ENCODE data around the gene RPL39. TPM values are rescaled to one million over a fixed set of nuclear protein-coding genes. Genes with fewer than 3 reads are reported as not detected.

Gene RPL39
- 1,978 and 2,317 TPM in 2 replicates for total RNA-seq

DNA sequence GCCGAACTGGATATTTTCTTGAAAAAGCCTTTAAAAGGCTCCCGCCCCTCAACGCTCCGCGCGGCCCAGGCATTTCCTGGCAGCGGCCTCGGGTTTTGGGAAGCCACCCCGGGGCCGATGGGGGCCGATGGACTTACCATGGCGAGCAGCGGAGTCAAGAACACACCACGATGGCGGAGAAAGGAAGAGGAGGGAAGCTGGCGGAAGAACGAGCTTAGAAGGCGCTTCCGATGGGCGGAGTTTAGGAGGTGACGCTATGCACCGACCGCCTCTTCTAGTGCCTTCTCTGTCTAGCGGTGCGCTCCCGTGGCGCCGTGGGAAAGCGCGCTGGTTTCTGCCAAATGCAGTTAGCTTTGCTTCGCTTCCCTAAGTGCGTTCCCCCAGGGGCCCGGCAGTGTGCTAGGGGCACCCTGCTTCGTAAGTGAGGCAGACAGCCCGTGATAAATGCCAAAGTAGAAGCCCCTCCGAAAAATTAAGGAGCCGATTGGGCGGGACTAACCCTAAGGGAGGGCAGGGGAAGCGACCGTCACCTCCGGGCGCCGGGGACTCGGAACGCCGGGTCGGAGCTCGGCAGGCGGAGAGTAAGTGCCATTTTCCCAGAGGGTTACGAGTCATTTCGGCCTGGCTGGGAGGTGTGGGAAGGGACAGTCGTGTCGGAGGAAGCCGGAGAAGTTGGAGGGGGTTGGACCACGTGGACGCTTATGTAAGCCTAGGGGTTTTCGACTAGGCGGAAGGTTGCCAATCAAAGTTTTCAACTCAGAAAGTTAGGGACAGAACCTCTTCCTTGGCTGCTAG is at the start of gene RPL39:
Gene RPL39, minus strand, starts transcription at position 194 of the 795 bp plus-strand sequence. Its CDS starts 54 bp downstream, at position 140.

DNA sequence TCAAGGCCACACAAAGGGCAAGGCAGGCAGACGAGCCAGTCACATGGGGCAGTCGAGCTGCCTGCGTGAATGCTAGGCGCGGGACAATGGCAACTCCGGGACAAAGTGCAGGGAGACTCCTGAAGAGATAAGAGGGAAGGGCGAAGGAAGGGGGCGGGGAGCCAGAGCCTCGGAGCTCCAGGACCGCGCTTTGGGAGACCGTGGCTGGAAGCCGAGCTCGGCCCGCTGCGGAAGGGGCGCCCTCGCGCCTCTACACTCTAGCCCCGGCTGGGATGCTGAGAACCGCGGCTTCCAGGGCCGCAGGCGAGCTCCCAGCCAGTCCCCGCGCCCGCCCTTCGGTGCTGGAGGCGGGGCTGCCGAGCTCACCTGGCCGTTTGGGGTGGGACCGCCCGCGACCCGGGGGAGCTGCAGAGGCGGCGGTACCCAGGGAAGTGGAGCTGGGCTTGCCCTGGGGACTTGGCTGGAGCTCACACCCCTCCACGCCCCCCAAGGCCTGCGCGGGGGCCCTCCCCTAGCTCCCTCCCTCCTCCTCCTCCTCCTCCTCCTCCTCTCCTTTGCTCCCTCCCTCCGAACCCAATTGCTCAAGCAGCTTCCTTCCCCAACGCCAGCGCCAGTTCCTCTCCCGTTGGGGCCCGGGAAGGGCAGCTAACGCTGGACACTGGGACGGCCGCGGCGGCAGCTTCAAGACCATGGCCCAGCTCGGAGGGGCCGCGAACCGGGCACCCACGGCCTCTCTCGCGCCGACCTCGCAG is 33.3 kb downstream of the RPL39 start, which contains the start of gene SOWAHD:
Gene SOWAHD, plus strand, starts transcription at position 610 of the 752 bp plus-strand sequence. Its CDS starts 80 bp downstream, at position 690.

Small RNA genes within 50 kb of the gene (small RNA-seq; reads per million reads assigned to genes)
- not detected for gene SNORA69

Other genes starting within 250 kb of the RPL39 start
- 30.2 and 33.0 TPM in 2 replicates for gene STEEP1, start 226.2 kb downstream of the RPL39 start, total RNA-seq
- 47.7 and 56.5 TPM in 2 replicates for gene UBE2A, start 217.1 kb downstream of the RPL39 start, total RNA-seq
- 5.9 and 6.1 TPM in 2 replicates for gene NKRF, start 185.2 kb downstream of the RPL39 start, total RNA-seq
- gene SEPTIN6, start 98.5 kb downstream of the RPL39 start, total RNA-seq = 25.2 and 26.6 TPM in 2 replicates
- gene SOWAHD, start 33.0 kb downstream of the RPL39 start, total RNA-seq = 0.13 and 0.32 TPM in 2 replicates
- gene UPF3B, start 61.3 kb upstream of the RPL39 start, total RNA-seq = 1.8 TPM in 2 replicates
- gene RNF113A, start 80.1 kb upstream of the RPL39 start, total RNA-seq = 12.0 and 12.5 TPM in 2 replicates
- 55.8 and 56.6 TPM in 2 replicates for gene NDUFA1, start 80.2 kb upstream of the RPL39 start, total RNA-seq
- gene AKAP14, start 104.3 kb upstream of the RPL39 start, total RNA-seq = not detected in 2 replicates
- gene NKAP, start 152.1 kb upstream of the RPL39 start, total RNA-seq = 5.2 and 5.4 TPM in 2 replicates

All from articular chondrocyte of knee joint (primary cell).